ENCODE results near the gene ARHGAP22.

ARHGAP22 gene

DNA sequence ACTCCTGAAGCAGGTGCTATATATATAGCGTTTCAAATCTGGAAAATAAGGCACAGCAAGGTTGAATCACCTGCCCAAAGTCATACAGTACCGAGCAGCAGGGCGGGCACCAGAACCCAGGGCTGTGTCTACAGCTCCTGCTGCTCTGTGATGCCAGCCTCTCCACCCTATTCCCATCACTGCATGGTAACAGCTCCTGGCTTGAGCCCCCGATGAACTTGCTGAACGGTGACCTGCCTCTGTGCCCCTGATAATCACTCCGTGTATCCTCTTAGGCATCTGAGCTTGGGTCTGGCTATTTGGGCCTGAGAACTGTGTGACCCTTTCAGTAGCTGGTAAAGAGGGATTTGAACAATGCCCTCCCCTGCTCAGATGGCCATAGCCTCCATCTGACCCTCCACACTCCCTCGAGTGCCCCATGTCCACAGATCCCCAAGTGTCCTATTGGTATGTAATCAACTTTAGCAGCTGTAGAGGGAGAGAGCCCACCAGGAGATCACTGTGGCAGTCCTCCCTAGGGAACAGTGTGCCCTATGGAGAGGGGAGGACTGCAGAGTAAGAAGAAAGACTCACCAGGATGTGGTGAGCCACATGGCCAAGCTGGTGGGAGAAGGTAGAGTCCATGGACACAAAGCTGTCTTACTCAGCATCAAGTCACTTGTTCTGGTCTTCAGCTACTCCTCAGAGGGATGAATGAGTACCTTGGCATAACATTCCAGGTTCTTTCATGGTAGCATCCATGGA, 1.1 kb upstream of the ARHGAP22 start:
- no peak for DNase-seq

DNA sequence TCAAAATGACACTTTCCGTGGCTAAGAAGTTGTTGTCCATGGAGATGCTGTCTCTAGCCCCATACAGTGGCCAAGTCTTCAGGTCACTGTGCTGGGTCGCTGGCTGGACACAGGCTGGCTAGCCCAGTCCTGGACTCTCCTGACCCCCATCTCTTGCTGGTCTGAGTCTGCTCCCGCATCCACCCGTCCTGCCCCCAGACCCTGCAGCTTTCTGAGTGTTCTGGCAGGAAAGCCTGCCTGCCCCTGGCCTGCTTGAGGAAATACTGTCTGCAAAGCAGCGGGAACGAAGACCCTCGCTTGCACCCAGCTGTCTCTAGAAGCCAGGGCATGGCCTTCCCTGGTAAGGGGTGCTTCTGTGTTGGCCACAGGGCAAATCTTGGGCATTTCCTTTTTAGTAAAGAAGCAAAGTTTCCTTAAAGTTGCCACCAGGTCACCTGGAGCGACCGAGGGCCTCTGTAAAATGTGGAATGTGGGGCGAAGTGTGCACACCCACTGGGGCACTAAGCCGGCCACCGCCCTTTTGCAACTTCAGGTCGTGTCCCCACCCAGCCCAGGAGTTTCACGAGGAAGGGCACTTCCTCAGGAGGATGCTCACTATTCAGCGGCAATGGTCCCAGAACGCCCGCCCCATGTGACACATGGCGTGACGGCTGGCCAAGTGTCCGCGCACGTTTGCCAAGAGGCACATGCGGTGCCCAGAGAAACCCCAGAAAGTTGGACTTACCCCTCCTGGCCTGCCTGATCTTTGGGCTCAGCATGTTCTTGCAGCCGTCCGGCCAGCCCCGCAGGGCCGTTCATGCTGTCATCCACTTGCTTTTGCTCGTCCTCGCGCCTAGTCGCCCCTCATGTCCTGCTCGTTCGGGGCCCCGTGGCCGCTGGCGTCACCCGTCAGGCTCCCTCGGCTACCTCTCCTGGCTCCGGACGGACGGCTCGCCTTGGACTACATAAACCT, 558 bp downstream of the ARHGAP22 start:
- DNase-seq, result no peak

- DNase-seq, result no peak
Measured at GRCh38 chr10:48603421-48604038, 1.3 kb downstream of the ARHGAP22 start.

- DNase-seq, result no peak
Measured at GRCh38 chr10:48602401-48603135, 2.3 kb downstream of the ARHGAP22 start.

- no peak for DNase-seq
Measured at GRCh38 chr10:48601789-48602188, 3.1 kb downstream of the ARHGAP22 start.

DNA sequence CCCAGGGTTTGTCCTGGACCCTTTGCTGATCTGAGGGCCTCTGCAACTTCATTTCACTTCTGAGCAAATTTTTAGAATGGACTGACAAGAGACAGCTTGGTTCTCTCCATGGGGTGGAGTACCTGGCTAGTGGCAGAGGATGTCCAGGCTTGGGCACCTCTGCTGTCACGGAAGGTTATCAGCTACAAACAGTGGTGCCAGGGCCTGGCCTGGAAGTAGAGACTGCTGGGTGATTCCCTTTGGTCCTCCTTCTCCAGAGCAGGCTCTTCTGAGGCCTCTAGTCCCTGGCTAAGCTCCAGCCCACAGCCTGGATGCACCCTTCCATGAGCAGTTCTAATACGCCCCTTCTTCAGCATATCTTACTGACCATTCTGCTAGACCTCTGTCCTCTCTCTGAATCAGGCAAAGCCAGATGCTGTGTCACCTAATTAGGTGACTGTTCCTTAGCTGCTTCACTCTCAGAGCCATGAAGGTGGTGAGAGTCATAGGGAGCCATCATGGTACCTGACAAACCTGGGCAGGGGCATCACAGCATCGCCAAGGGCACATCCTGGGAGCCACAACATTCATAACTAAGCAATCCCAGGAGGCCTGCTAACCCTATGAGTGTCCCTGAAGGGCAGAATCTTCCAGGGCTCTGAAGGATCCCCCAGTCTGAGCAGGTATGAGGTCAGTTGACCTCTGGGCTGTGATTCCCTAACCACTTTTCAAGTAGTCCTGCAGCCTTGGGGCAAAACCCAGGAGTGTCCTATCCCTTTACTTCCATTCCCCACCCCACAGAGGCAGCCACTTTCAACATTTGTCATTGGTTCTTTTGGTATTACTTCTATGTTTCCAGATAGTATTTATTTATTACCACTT, 4.0 kb downstream of the ARHGAP22 start:
- DNase-seq, result no peak

- DNase-seq, result no peak
Measured at GRCh38 chr10:48599830-48600134, 5.1 kb downstream of the ARHGAP22 start.

- no peak for DNase-seq
Measured at GRCh38 chr10:48598936-48599829, 5.7 kb downstream of the ARHGAP22 start.

- peak in 1 of 2 experiments; percentile 29 for DNase-seq
Measured at GRCh38 chr10:48598243-48598935, 6.5 kb downstream of the ARHGAP22 start.

GRCh38 chr10:48595539-48595932, 9.3 kb downstream of the ARHGAP22 start:
- DNase-seq, result no peak

DNA sequence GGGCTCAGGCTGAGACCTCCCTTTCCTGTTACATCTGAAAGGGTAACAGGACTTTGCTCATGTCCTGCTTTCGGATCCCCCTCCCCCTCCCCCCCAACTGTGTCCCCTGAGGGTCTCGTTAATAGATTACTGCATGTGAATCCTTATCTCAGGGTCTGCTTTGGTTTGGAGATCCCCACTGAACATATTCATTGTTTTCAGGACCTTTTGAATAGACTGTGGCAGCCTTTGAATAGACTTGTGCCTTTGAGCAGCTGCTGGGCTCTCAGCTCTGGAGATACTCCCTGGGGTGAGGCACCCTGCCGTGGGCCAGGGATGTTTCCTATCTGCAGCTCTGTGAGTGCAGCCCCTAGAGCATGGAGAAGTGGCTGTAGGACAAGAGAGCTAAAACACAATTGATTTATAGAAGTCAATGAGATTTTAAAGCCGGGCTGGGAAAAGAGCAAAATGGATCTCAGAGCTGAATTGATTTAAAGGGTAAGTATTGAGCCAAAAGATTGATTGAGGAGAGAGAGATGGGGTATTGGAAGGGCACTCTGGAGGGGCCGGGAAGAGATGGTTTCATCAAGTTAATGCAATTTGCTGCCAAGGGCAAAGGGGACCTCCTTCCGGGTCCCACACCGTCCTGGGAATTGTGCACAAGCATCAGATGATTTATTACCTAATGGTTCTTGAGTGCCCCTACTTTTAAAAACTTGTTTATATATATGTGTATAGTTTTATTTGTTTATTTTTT, 9.9 kb downstream of the ARHGAP22 start:
- DNase-seq, result peak; percentile 22 to 66

- DNase-seq, result no peak
Measured at GRCh38 chr10:48594371-48594770, 10.5 kb downstream of the ARHGAP22 start.

DNA sequence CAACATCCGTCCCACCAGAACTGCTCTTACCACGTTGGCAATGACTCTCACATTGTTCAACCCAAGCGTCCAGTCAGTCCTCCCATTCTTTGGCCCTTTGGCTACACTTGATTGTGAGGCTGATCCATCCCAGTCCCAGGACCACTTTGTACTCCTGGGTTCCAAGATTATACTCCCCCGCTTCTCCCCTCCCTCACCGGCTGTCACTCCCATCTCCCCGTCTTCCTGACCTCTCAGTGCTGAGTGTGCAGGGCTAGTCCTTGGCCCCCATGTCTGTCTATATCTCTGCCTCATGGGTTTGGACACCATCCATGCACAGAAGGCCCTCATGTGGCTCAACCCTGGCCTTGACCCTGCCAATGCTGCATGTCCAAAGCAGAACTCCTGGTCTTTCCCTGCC, 12.5 kb downstream of the ARHGAP22 start:
- DNase-seq, result no peak

DNA sequence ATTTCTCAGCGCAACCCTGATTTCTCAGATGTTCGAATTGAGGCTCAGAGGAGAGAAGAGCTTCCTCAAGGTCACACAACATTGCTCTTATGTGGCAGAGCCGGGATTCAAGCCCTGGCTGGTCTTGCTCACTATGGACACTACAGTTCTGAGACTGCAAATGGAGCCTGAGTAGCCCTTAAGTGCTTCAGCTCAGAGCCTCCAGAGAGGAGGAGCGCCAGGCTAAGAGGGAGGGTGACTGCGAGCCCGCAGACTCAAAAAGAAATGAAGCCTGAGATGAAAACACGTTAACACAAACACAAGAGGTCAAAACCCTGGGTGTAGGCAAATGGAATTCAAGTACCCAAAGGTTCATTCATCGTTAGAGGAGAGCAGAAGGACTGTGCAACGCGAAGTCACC, 13.9 kb downstream of the ARHGAP22 start:
- DNase-seq, result peak; percentile 8 to 72

GRCh38 chr10:48589266-48589665, 15.6 kb downstream of the ARHGAP22 start:
- no peak for DNase-seq

- DNase-seq, result no peak
Measured at GRCh38 chr10:48587819-48588218, 17.1 kb downstream of the ARHGAP22 start.

DNA sequence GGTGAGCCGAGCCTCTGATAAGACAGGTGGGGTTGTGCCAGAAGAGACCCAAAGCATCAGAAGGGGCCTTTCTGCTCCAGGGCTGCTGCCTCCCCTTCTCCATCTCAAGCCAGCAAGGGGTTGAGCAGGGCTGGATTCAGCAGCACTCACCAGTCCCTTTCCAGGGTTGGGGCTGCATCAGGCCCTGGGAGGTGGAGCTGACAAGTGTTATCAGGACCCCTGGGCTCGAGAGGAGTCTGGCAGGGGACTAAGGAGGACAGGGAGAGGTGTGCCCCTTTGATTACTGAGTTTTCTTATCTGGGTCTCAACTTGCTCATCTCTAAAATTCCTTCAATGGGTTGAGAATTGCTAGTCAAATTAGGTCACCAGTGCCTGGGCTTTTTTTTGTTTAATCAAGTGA, 17.8 kb downstream of the ARHGAP22 start:
- DNase-seq, result no peak

GRCh38 chr10:48582970-48583369, 21.9 kb downstream of the ARHGAP22 start:
- DNase-seq, result no peak

DNA sequence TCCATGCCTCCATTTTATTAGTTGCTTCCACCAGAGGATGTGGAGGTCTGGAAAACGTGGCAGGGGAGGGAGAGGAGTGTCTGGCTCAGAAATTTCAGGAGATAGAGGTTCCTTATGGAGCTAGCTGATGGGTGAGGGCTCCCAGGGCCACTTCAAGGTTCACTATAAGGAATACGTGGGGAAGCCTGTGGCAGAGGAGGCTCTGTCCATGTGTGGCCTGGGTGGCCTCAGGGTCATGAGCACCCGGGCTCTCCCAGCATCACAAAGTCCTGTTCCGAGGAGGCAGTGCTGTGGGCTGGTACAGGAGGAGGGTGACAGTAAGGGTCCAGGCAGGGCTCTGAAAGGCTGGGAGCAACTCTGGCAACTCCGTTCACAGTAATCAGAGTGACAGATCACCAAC, 24.6 kb downstream of the ARHGAP22 start:
- no peak for DNase-seq
